GM19328 (cell line): ENCODE measurements around the gene CACNA2D3.

ENCODE experiments used
- ATAC-seq: cut with Tn5 transposase; IDR thresholded peaks from one replicate; pipeline ENCODE4 v1.9.1; 2021; ENCODE audit warnings: mild to moderate bottlenecking, moderate library complexity; ENCODE audit not compliant: unreplicated experiment

CACNA2D3 gene

DNA sequence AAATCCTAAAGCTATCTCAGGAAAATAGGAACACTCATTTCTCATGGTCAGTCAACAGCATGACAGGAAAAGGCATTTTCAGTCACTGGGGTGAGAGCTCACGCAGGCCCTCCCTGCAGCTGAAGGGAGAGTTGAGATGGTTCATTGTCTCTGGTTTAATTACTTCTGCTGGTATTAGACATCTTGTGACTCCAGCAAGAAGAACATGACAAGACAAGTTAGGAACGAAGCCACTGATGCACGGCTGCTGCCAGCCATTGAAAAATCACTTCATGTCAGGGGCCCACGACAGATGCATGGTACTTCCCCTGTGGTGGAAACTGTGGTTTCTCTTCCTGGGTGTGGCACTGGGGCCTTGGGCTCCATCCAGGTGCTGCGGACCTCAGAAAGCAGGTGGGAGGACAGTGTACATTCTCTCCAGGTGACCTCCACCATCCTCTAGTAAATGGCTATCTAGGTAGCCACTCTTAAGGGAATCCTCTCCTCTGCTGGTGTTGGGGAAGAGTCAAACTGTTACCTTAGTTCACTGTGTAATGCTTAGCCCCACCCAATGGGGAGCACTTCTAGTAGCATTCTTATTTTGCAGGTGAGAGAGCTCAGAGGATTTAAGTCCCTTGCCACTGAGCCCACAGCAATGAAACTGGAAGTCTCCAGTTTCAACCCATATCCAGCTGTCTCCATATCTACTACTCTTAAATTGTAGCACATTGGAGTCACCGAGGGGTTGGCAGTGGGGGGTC lies 531.3 kb downstream of the CACNA2D3 start:
- ATAC-seq = no peak

- ATAC-seq = no peak
Observed at GRCh38 chr3:54654776-54655175, 532.4 kb downstream of the CACNA2D3 start.

GRCh38 chr3:54659347-54659746 lies 537.0 kb downstream of the CACNA2D3 start:
- no peak for ATAC-seq

- no peak for ATAC-seq
Observed at GRCh38 chr3:54660714-54661132, 538.4 kb downstream of the CACNA2D3 start.

DNA sequence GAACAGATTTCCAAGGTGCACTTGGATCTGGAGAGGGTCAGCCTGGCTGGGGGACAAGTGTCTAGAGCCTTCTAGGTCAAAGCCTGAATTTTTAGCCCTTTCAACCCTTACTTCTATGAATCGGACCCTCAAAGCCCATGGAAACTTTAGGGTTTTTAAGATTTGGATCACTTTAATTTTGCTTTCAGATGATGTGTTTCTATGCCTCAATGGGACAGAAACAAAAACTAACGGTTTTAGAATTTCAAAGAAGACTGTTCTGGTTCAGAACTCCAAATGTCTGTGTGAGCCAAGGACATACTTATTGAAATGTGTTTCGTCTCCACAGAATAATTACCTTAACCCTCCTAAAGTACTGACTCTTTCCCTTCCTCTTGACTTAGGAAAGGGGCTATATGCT lies 538.8 kb downstream of the CACNA2D3 start:
- no peak for ATAC-seq

DNA sequence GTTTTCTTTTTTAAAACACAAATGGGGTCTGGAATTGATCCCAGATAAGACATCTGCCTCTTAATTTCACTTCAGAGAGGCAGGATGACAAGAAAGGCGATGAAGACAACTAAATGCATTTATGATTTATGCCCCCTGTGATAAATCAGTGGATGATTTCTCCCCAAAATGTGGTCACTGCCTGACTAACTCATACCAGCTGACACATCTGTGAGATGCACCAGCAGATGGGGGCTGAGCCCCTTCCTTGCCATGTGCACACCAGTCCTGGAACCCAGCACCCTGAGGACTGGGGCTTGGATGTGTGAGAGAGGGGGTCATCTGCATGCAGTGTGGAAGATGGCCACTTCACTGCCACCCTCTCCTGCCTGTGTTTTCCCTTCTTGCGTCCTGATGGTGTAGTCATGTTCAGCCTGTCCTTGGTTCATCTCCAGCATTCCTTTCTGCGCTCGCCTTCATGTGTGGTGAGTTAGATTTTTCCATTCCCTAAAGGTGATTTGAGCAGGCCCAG lies 541.2 kb downstream of the CACNA2D3 start:
- no peak for ATAC-seq

DNA sequence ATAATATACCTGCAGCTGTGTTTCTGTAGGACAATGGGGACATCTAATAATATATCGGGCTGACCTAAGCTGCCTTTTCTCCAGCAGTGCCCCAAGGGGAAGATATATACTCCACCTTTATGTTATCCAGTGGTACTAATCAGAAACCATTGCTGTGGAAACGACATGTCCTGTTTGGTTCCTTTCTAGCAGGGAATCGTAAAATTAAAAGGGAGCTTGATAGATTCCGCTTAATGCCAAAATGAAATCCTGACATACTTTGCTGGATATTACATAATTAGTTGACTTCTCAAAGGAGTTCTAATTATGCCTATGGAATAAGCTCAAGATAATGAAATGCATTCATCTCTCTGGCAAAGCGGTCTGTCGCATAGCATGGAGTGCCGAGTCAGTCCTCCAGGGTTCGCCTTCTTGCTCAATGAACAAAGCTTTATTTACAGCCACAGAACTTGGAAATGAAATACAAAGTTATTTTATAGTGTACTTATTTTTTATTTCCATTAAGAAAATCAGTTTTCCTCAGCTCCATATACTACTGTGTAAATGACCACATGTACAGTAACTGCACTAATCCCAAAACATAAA lies 542.8 kb downstream of the CACNA2D3 start:
- no peak for ATAC-seq

DNA sequence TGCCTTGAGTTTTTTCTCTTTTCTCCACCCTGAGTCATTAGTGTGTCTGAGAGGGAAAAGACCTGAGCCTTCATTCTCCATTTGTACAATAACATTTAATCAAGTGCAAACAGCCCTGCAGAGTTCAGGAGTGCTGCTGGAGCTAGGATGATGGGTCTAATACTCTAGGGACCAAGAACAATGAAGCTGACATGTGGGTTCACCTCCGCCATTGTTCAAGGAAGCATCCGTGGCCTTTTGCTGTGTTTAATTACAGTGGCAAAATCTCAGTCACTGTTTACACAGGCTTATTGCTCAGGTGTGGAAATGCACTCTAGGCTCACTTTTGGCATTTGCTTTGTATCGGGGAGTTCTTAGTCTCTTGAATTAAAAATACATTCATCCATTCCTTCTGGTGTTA lies 545.9 kb downstream of the CACNA2D3 start:
- no peak for ATAC-seq

GRCh38 chr3:54670201-54671000 lies 548.0 kb downstream of the CACNA2D3 start:
- ATAC-seq = no peak

- ATAC-seq = no peak
Observed at GRCh38 chr3:54671511-54671910, 549.2 kb downstream of the CACNA2D3 start.

GRCh38 chr3:54676087-54676486 lies 553.7 kb downstream of the CACNA2D3 start:
- no peak for ATAC-seq

DNA sequence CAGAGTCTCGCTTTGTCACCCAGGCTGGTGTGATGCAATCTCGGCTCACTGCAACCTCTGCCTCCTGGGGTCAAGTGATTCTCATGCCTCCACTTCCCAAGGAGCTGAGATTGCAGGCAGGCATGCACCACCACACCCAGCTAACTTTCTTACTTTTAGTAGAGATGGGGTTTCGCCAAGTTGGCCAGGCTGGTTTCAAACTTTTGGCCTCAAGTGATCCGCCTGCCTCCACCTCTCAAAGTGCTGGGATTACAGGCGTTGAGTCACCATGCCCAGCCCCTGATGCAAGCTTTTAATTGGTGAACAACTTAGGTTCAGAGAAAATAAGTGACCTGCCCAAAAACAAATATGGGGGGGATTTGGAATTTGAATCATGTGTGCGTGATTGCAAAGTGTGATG lies 559.4 kb downstream of the CACNA2D3 start:
- no peak for ATAC-seq

DNA sequence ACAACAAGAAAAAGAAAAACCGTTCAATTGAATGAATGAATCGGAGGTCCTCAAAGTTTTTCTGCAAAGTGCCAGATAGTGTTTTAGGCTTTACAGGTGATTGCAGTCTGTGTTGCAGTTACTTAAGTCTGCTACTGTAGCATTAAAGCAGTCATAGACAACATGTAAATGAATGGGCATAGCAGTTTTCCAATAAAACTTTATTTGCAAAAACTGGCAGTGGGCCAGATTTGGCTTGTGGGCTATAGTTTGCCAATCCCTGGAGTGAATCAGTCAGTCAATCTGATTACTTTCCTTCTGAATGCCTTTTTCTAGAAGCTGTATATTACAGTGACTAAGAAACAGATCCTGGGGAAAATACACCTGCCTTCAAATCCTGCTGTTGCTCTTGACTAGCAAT lies 562.9 kb downstream of the CACNA2D3 start:
- ATAC-seq = no peak

GRCh38 chr3:54691289-54691771 lies 569.0 kb downstream of the CACNA2D3 start:
- ATAC-seq = no peak

- no peak for ATAC-seq
Observed at GRCh38 chr3:54696313-54696712, 574.0 kb downstream of the CACNA2D3 start.

GRCh38 chr3:54698054-54698453 lies 575.7 kb downstream of the CACNA2D3 start:
- no peak for ATAC-seq

DNA sequence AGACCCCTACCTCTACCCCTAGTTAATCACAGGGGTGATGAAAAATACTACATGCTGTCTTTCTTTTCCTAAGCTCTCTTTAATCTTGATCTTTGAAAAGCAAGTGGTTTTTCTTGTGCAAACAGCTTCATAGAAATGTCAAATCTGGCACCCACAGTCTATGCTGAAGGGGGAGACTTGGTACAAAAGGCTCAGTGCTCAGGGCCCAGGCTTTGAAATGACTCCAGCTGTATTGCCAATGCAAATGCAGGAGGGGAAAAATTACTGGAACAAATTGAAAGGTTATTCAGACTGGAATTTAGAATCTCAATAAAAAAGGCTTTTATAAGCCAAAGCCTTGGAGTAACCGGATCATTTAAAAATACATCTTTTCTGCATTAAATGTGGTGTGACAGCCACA lies 581.6 kb downstream of the CACNA2D3 start:
- ATAC-seq = no peak

DNA sequence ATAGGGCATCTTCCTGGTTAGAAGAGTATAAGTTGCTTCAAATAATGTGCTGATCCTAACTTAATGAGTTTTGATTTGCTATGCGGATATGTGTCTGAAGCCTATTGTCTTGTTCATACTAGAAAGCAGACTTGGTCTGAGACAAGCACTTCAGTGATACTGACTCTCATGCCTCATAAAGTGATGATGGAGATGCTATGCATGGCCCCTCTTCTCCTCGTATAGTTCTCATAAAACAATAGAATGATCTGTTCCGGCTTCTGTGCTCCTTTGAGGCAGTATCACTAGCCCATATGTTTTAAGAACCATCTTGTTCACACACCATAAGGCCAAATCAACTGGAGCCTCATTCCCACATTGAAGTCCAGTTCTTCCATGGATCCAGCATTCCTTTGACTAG lies 583.4 kb downstream of the CACNA2D3 start:
- ATAC-seq = no peak

GRCh38 chr3:54706738-54707137 lies 584.4 kb downstream of the CACNA2D3 start:
- no peak for ATAC-seq

DNA sequence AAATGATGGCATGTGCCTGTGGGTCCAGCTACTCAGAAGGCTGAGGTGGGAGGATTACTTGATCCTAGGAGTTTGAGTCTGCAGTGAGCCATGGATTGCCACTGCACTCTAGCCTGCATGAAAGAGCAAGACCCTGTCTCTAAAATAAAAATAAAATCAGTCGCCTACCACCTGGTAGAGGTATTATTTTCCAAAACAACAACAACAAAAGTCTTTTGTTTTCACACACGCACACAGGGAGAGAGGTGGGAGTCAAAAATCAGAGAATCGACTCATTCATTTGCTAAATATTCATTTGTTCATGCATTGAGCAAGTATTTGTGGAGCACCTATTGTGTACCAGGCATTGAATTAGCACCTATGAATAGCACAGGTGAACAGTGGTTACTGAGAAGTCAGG lies 587.4 kb downstream of the CACNA2D3 start:
- no peak for ATAC-seq

DNA sequence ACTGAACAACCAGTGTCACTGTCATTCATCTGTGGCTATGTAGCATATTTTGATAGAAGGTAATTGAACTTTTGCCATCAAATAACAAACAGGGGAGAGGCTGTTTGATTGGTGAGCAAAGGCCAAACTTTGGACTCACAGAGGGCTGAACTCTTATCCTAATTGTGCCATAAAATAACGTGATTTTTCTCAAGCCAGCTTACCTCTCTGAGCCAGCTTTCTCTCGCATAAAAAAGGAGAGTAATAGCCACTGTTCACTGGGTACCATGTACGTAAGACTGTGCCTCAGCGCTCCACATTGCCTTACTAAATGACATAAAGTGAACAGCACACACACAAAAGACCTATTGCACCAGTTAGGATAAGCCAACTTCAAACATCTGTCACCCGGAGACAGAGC lies 588.6 kb downstream of the CACNA2D3 start:
- no peak for ATAC-seq

- no peak for ATAC-seq
Observed at GRCh38 chr3:54712539-54712938, 590.2 kb downstream of the CACNA2D3 start.
